Stimulated activated CD4-positive, alpha-beta T cell treated with anti-CD3 and anti-CD28 coated beads, Interleukin-2, amount 100 ng/mL, for 4 hours (primary cell): ENCODE results near the gene MYOM1.

Experiments used
- DNase-seq: peaks from one replicate; pipeline ENCODE4 v3.0.0-alpha.2; 2020; ENCODE audit warnings: low read depth

The MYOM1 gene

GRCh38 chr18:3184275-3184963, 35.3 kb downstream of the MYOM1 start:
- no peak for DNase-seq

- DNase-seq: no peak
Measured at GRCh38 chr18:3183103-3183717, 36.6 kb downstream of the MYOM1 start.

- no peak for DNase-seq
Measured at GRCh38 chr18:3180325-3180724, 39.4 kb downstream of the MYOM1 start.

- DNase-seq: no peak
Measured at GRCh38 chr18:3179430-3180089, 40.2 kb downstream of the MYOM1 start.

GRCh38 chr18:3177902-3178687, 41.7 kb downstream of the MYOM1 start:
- DNase-seq: no peak

GRCh38 chr18:3175195-3175758, 44.5 kb downstream of the MYOM1 start:
- no peak for DNase-seq

GRCh38 chr18:3172097-3172496, 47.7 kb downstream of the MYOM1 start:
- no peak for DNase-seq

GRCh38 chr18:3171631-3172030, 48.1 kb downstream of the MYOM1 start:
- DNase-seq: no peak

GRCh38 chr18:3170441-3171161, 49.2 kb downstream of the MYOM1 start:
- no peak for DNase-seq

- no peak for DNase-seq
Measured at GRCh38 chr18:3164381-3164780, 55.4 kb downstream of the MYOM1 start.

GRCh38 chr18:3163968-3164367, 55.8 kb downstream of the MYOM1 start:
- no peak for DNase-seq

- no peak for DNase-seq
Measured at GRCh38 chr18:3162181-3162580, 57.6 kb downstream of the MYOM1 start.

- DNase-seq: no peak
Measured at GRCh38 chr18:3159830-3160229, 59.9 kb downstream of the MYOM1 start.

GRCh38 chr18:3157606-3158005, 62.2 kb downstream of the MYOM1 start:
- no peak for DNase-seq

- no peak for DNase-seq
Measured at GRCh38 chr18:3157086-3157485, 62.7 kb downstream of the MYOM1 start.

- DNase-seq: no peak
Measured at GRCh38 chr18:3156325-3156640, 63.5 kb downstream of the MYOM1 start.

- DNase-seq: no peak
Measured at GRCh38 chr18:3154214-3154613, 65.6 kb downstream of the MYOM1 start.

- DNase-seq: no peak
Measured at GRCh38 chr18:3153107-3153704, 66.6 kb downstream of the MYOM1 start.

- DNase-seq: no peak
Measured at GRCh38 chr18:3152294-3152693, 67.5 kb downstream of the MYOM1 start.

- DNase-seq: no peak
Measured at GRCh38 chr18:3151399-3152264, 68.1 kb downstream of the MYOM1 start.
